K562 (cell line): ENCODE data around the gene PRSS38.

Source experiments
- XRCC4 ChIP-seq: IDR thresholded peaks from one replicate; pipeline ENCODE4 v1.6.1; 2011; ENCODE audit not compliant: insufficient read depth, insufficient read length; ENCODE audit errors: extremely low read depth
- ZNF76 ChIP-seq: fragments of 250-450 bp; sonication (Bioruptor Pico); IDR thresholded peaks from 2 replicates; pipeline ENCODE4 v1.4.0; 2020; ENCODE audit warnings: mild to moderate bottlenecking, moderate library complexity, borderline replicate concordance
- TF ChIP-seq, protein P1 (sequence below): sonication (generic); formaldehyde crosslinking; IDR thresholded peaks from 2 replicates; pipeline ENCODE4 v1.8.1; 2022; ENCODE audit warnings: missing genetic modification reagents

DNA sequence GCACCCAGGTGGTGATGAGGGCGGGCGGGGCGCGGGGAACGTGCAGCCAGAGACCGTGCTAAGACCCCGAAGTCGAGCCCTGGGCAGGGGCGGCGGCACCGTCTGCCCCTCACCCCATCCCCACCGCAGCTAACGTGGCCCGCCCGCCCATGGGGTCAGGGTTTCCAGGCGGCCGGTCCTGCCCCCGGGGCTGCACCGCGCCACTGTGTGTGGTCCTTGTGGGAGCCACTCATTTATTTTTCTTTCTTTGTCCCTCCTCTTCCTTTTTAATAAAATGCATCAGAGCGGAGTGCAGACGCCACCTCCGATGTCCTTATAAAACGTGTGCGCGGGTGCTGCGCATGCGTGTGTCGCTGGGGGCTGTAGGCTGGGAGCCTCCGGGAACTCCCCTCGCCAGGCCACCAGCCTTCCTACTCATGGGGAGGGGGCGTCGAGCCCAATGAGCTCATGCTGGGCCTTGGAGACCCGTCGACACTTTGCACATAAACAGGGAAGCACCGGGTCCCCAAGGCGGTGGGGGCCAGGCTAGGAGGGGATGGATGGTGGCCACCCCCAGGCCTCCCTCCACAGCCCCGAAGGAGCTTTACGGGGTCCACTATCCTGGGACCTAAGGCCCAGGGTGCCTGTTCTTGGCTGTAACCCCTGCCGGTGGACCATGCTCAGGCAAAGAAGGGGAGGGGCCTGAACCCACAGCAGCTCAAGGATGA, 72.4 kb downstream of the PRSS38 start:
- TF ChIP-seq ZNF76 (CRISPR knock-in tag) = no peak
- TF ChIP-seq, protein P1, sequence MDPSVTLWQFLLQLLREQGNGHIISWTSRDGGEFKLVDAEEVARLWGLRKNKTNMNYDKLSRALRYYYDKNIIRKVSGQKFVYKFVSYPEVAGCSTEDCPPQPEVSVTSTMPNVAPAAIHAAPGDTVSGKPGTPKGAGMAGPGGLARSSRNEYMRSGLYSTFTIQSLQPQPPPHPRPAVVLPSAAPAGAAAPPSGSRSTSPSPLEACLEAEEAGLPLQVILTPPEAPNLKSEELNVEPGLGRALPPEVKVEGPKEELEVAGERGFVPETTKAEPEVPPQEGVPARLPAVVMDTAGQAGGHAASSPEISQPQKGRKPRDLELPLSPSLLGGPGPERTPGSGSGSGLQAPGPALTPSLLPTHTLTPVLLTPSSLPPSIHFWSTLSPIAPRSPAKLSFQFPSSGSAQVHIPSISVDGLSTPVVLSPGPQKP (CRISPR knock-in tag) = no peak
- TF ChIP-seq XRCC4 = no peak
